Naive thymus-derived CD4-positive, alpha-beta T cell (primary cell): ENCODE measurements around the gene NRXN2. TPM values are rescaled to one million over a fixed set of nuclear protein-coding genes. Genes with fewer than 3 reads are reported as not detected.

Experiments used
- ATAC-seq: fragments of 150-1000 bp; cut with Tn5 transposase; 2 replicates; pipeline ENCODE4 v1.10.0; 2021; ENCODE audit warnings: mild to moderate bottlenecking, moderate library complexity
- CTCF ChIA-PET: fragments of 350-600 bp; sonication (Branson Sonifier 250); formaldehyde crosslinking; loops from one replicate; lab custom pipeline; 2021; ENCODE audit warnings: antibody characterized with exemption; lab: Charles Lee
- POLR2A ChIA-PET: fragments of 350-600 bp; sonication (Branson Sonifier 250); formaldehyde crosslinking; loops from one replicate; lab custom pipeline; 2021; ENCODE audit warnings: antibody characterized with exemption, inconsistent platforms; lab: Charles Lee
- DNase-seq, 9 donors: peaks; one replicate each; pipeline versions ENCODE4 v3.0.0 to v3.0.0-alpha.2; 2020 to 2022; ENCODE audit warnings: mixed read lengths in 1 of 9
- H3K27ac ChIP-seq: one replicate; pipeline ENCODE4 v1.7.0; 2013; ENCODE audit warnings: mild to moderate bottlenecking, low read depth, low read length, moderate library complexity
- H3K27me3 ChIP-seq, 2 donors: one replicate each; pipeline ENCODE4 v1.7.0; 2013; ENCODE audit warnings: low read length in 2 of 2, mild to moderate bottlenecking in 2 of 2, moderate library complexity in 2 of 2; ENCODE audit not compliant: control insufficient read depth in 2 of 2, insufficient read depth in 2 of 2
- H3K36me3 ChIP-seq, 3 experiments: 1 replicate in 2 of 3; 2 replicates in 1 of 3; pipeline ENCODE4 v1.7.0; 2013; ENCODE audit warnings: low read length in 3 of 3, mild to moderate bottlenecking in 3 of 3, moderate library complexity in 1 of 3; ENCODE audit not compliant: insufficient read depth in 3 of 3, control insufficient read depth in 2 of 3
- H3K4me1 ChIP-seq, 2 donors: one replicate each; pipeline ENCODE4 v1.7.0; 2013; ENCODE audit warnings: low read length in 2 of 2, mild to moderate bottlenecking in 2 of 2, moderate library complexity in 1 of 2; ENCODE audit not compliant: control insufficient read depth in 2 of 2, insufficient read depth in 2 of 2
- H3K4me3 ChIP-seq: 2 replicates; pipeline ENCODE4 v1.7.0; 2013; ENCODE audit warnings: mild to moderate bottlenecking, low read length
- H3K9me3 ChIP-seq, 3 experiments: 1 replicate in 2 of 3; 2 replicates in 1 of 3; pipeline ENCODE4 v1.7.0; 2013; ENCODE audit warnings: low read length in 3 of 3; ENCODE audit not compliant: control insufficient read depth in 2 of 3
- H3K27ac Mint-ChIP-seq, 9 donors: one replicate each; pipeline ENCODE4 v1.8.0; 2020 to 2022; ENCODE audit warnings: mixed read lengths in 9 of 9, mild to moderate bottlenecking in 8 of 9, moderate library complexity in 5 of 9, inconsistent platforms in 2 of 9
- H3K27me3 Mint-ChIP-seq, 5 donors: one replicate each; pipeline ENCODE4 v1.8.0; 2021 to 2022; ENCODE audit warnings: mixed read lengths in 5 of 5, mild to moderate bottlenecking in 1 of 5
- H3K36me3 Mint-ChIP-seq, 5 donors: one replicate each; pipeline ENCODE4 v1.8.0; 2020 to 2022; ENCODE audit warnings: mixed read lengths in 5 of 5, mild to moderate bottlenecking in 3 of 5, inconsistent platforms in 1 of 5
- H3K4me1 Mint-ChIP-seq, 7 donors: one replicate each; pipeline ENCODE4 v1.8.0; 2020 to 2022; ENCODE audit warnings: mixed read lengths in 7 of 7, mild to moderate bottlenecking in 3 of 7, inconsistent platforms in 1 of 7
- H3K4me3 Mint-ChIP-seq, 10 donors: one replicate each; pipeline ENCODE4 v1.8.0; 2020 to 2022; ENCODE audit warnings: mild to moderate bottlenecking in 10 of 10, mixed read lengths in 10 of 10, moderate library complexity in 6 of 10, inconsistent platforms in 2 of 10
- H3K9me3 Mint-ChIP-seq, 11 donors: one replicate each; pipeline ENCODE4 v1.8.0; 2020 to 2022; ENCODE audit warnings: mixed read lengths in 11 of 11, mild to moderate bottlenecking in 4 of 11, inconsistent platforms in 1 of 11, moderate library complexity in 1 of 11
- intact Hi-C, 2 donors: fragments of 100-400 bp; cut with micrococcal nuclease; formaldehyde crosslinking; loops; one replicate each; pipeline ENCODE4 v1.15.1; 2023
- polyA plus RNA-seq, 2 donors: library from polyadenylated mRNA; unstranded; fragments of 300-500 nt; fragmentation: Illumina TruSeq; gene quantifications; one replicate each; pipeline ENCODE4 v1.2.3, GENCODE V29; 2021
- total RNA-seq, 6 experiments: library from RNA in 5 of 6; stranded (reverse) in 5 of 6; gene quantifications; 1 replicate in 5 of 6; 2 replicates in 1 of 6; pipeline ENCODE4 v1.2.3 and lab custom pipeline; 2021 to 2026

NRXN2 gene
- total and polyA plus RNA-seq, 7 experiments from 2014 or later: 0.07 to 0.71 (median 0.27) TPM; not detected in 4

DNA sequence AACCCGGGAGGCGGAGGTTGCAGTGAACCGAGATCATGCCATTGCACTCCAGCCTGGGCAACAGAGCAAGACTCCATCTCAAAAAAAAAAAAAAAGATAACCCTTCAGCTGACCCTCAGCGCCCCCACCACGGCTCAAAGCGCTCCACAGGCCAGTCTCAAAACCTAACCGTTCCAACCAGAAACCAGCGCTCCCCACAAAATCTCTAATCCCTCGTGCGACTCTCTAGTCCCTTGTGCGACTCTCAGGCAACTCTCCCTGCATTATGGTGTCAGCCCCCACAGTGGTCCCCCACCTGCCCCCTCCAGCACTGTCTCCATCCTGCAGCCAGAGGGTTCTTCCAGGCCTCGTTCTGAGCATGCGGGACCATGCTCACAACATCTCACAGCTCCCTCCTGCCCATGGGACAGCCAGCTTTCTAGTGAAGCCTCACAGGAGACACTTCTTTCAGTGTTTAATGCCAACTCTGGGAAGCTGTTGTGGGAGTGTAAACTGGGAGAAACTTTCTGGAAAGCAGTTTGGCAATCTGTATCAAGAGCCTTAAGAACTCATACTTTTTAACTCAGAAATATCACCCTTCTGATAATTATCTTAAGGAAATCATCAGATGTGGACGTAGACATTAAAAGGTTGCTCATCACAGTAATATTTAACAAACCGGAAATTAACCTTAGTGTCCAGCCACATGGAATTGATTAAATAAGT, 25.1 kb upstream of the NRXN2 start:
- peaks cover 9 to 48% (median 42%) of the 10 kb centered on the region in 7 donors for H3K4me1 Mint-ChIP-seq
- CTCF ChIA-PET: interaction anchor here (18.4 kb wide), 1 partner anchor 20 kb away, joined by 305 read pairs; the partner anchor contains the start of gene PYGM
- DNase-seq: no peak

DNA sequence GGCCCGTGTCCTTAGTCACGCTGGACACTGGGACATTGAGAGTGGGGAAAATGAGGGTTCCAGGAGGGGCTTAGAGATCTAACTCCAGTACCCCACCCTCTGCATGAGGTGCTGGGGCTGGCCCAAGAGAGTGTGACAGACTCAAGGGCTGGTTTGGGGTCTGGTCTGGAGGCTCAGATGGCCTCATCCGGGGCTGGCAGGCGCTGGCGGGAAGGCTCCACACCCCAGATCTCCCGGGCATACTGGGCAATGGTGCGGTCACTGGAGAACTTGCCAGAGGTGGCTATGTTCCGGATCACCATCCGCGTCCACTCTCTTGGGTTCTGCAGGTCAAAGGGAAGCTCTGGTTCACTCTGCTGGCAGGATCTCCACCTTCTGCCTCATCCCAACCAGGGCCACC, 23.5 kb upstream of the NRXN2 start:
- Mint-ChIP-seq H3K4me3 (peak overlapping the region; percentile 23 to 99 (median 76)), H3K4me1 (peaks cover 14 to 42% (median 34%) of the 10 kb centered on the region in 7 donors), H3K27ac (peak overlapping the region; percentile 76 to 100 (median 94)), H3K9me3 (peaks cover 0 to 5% (median 0%) of the 10 kb centered on the region in 11 donors), H3K36me3 (peaks cover under 1 to 14% (median 5%) of the 10 kb centered on the region in 5 donors), H3K27me3 (no peaks in the 10 kb centered on the region)
- peaks cover 0 to 26% (median 0%) of the 10 kb centered on the region in 3 experiments for H3K36me3 ChIP-seq
- DNase-seq (no peak), ATAC-seq (no peak)
- H3K9me3 ChIP-seq: no peaks in the 10 kb centered on the region
- ChIA-PET CTCF (interaction anchor here (1.0 to 18.4 kb wide), 2 partner anchors 22 to 32 kb away, joined by 4 to 305 read pairs; partner anchors contain the start of gene PYGM), POLR2A (interaction anchor here (0.9 to 39.7 kb wide), 4 partner anchors 19 to 55 kb away, joined by 3 to 1956 read pairs (median 32); partner anchors contain the start of genes MAP4K2, PYGM and SF1)
- H3K27me3 ChIP-seq: no peaks in the 10 kb centered on the region
- intact Hi-C loops: loop anchor here in 1 of 2 donors (5.0 to 10.0 kb wide), 2 partner anchors 368 to 504 kb away; partner anchors contain the start of genes FKBP2, TM7SF2 and ZNHIT2
- H3K27ac ChIP-seq: peak overlapping the region; percentile 97
- H3K4me3 ChIP-seq: peak overlapping the region; percentile 68
- H3K4me1 ChIP-seq: peaks cover 9 to 17% of the 10 kb centered on the region in 2 donors

More for the DNA sequence above, 25.1 kb upstream of the NRXN2 start:
- Histone ChIP-seq H3K4me3 (no peak overlapping the region), H3K4me1 (peaks cover 7 to 9% of the 10 kb centered on the region in 2 donors), H3K27me3 (no peaks in the 10 kb centered on the region), H3K9me3 (no peaks in the 10 kb centered on the region), H3K36me3 (peaks cover 0 to 32% (median 0%) of the 10 kb centered on the region in 3 experiments), H3K27ac (no peak overlapping the region)
- H3K9me3 Mint-ChIP-seq: peaks cover 0 to 5% (median 0%) of the 10 kb centered on the region in 11 donors
- H3K27me3 Mint-ChIP-seq: no peaks in the 10 kb centered on the region
- H3K36me3 Mint-ChIP-seq: peaks cover 4 to 21% (median 14%) of the 10 kb centered on the region in 5 donors
- intact Hi-C loops: loop anchor here in 1 of 2 donors (5.0 to 10.0 kb wide), 2 partner anchors 367 to 506 kb away; partner anchors contain the start of genes FKBP2, TM7SF2 and ZNHIT2
- POLR2A ChIA-PET: interaction anchor here (1.9 to 39.7 kb wide), 3 partner anchors 17 to 53 kb away, joined by 7 to 1956 read pairs (median 57); partner anchors contain the start of genes MAP4K2, PYGM and SF1
- H3K4me3 Mint-ChIP-seq: peak overlapping the region in 4 of 10 donors; percentile 48 to 75 (median 53)
- no peak for ATAC-seq
- H3K27ac Mint-ChIP-seq: peak overlapping the region; percentile 21 to 100 (median 83)

DNA sequence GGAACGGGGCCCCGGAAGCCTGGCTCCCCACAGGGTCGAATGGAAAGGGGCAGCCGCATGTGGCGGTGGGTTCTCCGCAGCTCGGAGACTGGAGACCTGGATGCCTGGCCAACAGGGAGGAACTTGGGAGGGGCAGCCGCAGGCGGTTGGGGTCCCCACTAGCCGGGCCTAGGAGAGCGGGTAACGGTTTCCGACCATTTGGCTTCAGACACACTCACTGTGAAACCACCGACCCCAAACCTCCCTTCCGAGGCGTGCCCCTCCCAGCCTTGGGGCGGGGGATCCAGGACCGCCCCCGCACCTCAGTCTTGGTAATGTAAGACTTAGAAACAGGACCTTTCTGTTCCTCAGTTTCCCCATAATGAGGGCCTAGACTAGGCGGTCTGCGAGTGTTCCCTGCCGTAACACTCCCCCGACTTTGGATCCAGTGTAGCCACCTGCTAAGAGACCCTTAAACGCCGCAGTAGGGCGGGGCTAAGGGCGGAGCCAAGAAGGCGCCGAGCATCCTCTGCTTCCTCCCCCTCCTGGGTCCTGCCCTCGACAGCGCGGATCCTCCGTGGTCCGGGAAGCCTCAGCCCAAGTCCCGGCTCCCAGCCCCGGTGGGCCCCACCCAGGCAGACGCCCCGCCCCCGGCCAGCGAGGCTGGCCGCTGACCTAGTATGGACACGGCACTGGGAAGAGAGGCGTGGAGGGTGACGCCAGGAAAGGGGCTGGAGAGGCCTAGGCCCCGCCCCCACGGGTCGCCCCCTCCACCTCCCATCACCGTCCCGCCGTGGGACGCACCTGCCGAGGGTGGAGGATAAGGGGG, 22.7 kb upstream of the NRXN2 start:
- peaks cover 9 to 22% of the 10 kb centered on the region in 2 donors for H3K4me1 ChIP-seq

DNA sequence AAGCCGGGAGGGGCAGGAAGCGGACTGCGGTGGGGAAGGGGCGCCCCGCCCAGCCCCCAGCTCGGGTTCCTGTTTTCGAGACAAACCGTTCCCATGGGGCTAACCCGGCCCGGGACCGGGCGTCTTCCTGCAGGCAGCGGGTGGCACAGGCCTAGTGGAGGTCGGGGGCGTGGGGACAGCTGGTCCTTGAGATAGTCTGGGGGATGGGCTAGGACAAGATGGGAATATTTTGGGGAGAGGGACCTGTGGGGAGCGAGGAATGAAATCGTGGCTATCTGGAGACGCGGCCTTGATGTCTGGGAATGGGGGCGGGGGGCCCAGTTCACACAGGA, 22.2 kb upstream of the NRXN2 start:
- peaks cover 9 to 16% of the 10 kb centered on the region in 2 donors for H3K4me1 ChIP-seq
- CTCF ChIA-PET: interaction anchor here (1.4 to 18.4 kb wide), 4 partner anchors 23 to 427 kb away, joined by 3 to 305 read pairs (median 4); partner anchors contain the start of genes PRDX5, PYGM and TRMT112

More for the DNA sequence above, 22.7 kb upstream of the NRXN2 start:
- Histone ChIP-seq H3K36me3 (peaks cover 0 to 29% (median 4%) of the 10 kb centered on the region in 3 experiments), H3K4me3 (peak overlapping the region; percentile 68), H3K27me3 (no peaks in the 10 kb centered on the region), H3K27ac (peak overlapping the region; percentile 97), H3K9me3 (no peaks in the 10 kb centered on the region)
- Mint-ChIP-seq H3K9me3 (peaks cover 0 to 5% (median 0%) of the 10 kb centered on the region in 11 donors), H3K27ac (peak overlapping the region; percentile 94 to 100 (median 99)), H3K4me1 (peaks cover 17 to 43% (median 36%) of the 10 kb centered on the region in 7 donors), H3K27me3 (no peaks in the 10 kb centered on the region), H3K36me3 (peaks cover 0 to 12% (median 3%) of the 10 kb centered on the region in 5 donors), H3K4me3 (peak overlapping the region; percentile 85 to 100 (median 96))
- intact Hi-C loops: loop anchor here (1.0 to 10.0 kb wide), 7 partner anchors 33 to 503 kb away; partner anchors contain the start of genes ZNHIT2 (in 2 of the 2), ATG2A (in 1 of the 2), EHD1 (in 1 of the 2) and FKBP2 (in 1 of the 2)
- ChIA-PET CTCF (interaction anchor here (18.4 kb wide), 1 partner anchor 23 kb away, joined by 305 read pairs; the partner anchor contains the start of gene PYGM), POLR2A (interaction anchor here (0.6 to 39.7 kb wide), 31 partner anchors 9 to 907 kb away, joined by 3 to 1956 read pairs (median 5); partner anchors contain the start of genes CDC42BPG, EHD1, FAU and FKBP2)
- DNase-seq (peak; percentile 64 to 87 (median 84)), ATAC-seq (peak; percentile 51)

DNA sequence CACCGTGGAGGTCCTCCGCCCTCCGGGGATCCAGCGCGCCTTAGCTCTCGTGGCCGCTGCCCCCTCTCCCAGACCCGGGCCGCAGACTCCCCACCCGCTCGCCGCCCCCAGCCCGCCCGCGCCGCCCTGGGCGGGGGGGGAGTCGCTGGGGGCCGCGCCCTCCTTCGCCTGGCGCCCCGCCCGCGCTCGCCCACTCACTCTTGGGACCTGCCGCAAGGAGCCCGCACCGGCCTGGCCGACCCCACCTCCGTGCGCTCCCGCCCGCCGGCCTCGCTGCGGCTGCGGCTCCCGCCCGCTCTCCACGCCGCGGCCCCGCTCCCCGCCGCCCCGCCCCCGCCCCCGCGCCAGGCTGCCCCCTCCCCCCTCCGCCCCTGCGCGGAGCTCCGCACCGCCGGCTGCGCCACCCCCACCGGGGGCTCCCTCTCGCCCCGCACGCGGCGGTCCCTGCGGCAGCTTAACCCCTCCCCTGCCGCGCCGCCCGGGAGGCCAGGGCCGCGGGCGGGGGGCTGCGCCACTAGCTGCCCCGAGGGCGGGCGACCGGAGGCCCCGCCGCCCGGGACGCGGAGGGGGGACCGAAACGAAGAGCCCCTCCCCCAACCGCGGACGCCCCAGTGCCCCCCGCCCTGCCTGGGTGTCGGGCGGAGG, 21.7 kb upstream of the NRXN2 start:
- Histone ChIP-seq H3K36me3 (peaks cover 7 to 40% (median 8%) of the 10 kb centered on the region in 3 experiments), H3K4me1 (peaks cover 9 to 16% of the 10 kb centered on the region in 2 donors), H3K4me3 (peak overlapping the region; percentile 98), H3K9me3 (no peaks in the 10 kb centered on the region), H3K27ac (peak overlapping the region; percentile 97), H3K27me3 (no peaks in the 10 kb centered on the region)
- intact Hi-C loops: loop anchor here (1.0 to 10.0 kb wide), 8 partner anchors 34 to 502 kb away; partner anchors contain the start of genes ZNHIT2 (in 2 of the 2), ARL2 (in 1 of the 2), ATG2A (in 1 of the 2) and EHD1 (in 1 of the 2)
- peaks cover 0 to 5% (median 0%) of the 10 kb centered on the region in 11 donors for H3K9me3 Mint-ChIP-seq
- DNase-seq: peak in 3 of 9 donors; percentile 49 to 69 (median 61)
- ATAC-seq: peak; percentile 2
- H3K4me3 Mint-ChIP-seq: peak overlapping the region; percentile 95 to 100 (median 98)
- H3K36me3 Mint-ChIP-seq: peaks cover 4 to 13% (median 7%) of the 10 kb centered on the region in 5 donors
- ChIA-PET CTCF (interaction anchor here (0.6 to 18.4 kb wide), 12 partner anchors 8 to 427 kb away, joined by 3 to 305 read pairs (median 4); partner anchors contain the start of genes MAP4K2, PRDX5, PYGM and SF1), POLR2A (interaction anchor here (0.6 to 39.7 kb wide), 43 partner anchors 8 to 1903 kb away, joined by 3 to 1956 read pairs (median 5); partner anchors contain the start of genes ARL2, ATG2A, CDC42BPG and EHD1)
- H3K27me3 Mint-ChIP-seq: no peaks in the 10 kb centered on the region
- peaks cover 18 to 42% (median 35%) of the 10 kb centered on the region in 7 donors for H3K4me1 Mint-ChIP-seq
- H3K27ac Mint-ChIP-seq: peak overlapping the region; percentile 94 to 100 (median 99)

More for the DNA sequence above, 22.2 kb upstream of the NRXN2 start:
- no peaks in the 10 kb centered on the region for H3K9me3 ChIP-seq
- Mint-ChIP-seq H3K36me3 (peaks cover 4 to 12% (median 5%) of the 10 kb centered on the region in 5 donors), H3K9me3 (peaks cover 0 to 5% (median 0%) of the 10 kb centered on the region in 11 donors), H3K27me3 (no peaks in the 10 kb centered on the region), H3K27ac (peak overlapping the region; percentile 94 to 100 (median 99)), H3K4me1 (peaks cover 17 to 43% (median 36%) of the 10 kb centered on the region in 7 donors), H3K4me3 (peak overlapping the region; percentile 85 to 100 (median 96))
- ATAC-seq: peak; percentile 49
- H3K27me3 ChIP-seq: no peaks in the 10 kb centered on the region
- peaks cover 3 to 35% (median 7%) of the 10 kb centered on the region in 3 experiments for H3K36me3 ChIP-seq
- peak in 8 of 9 donors; percentile 76 to 98 (median 96) for DNase-seq
- intact Hi-C loops: loop anchor here (1.0 to 10.0 kb wide), 7 partner anchors 33 to 503 kb away; partner anchors contain the start of genes ZNHIT2 (in 2 of the 2), ATG2A (in 1 of the 2), EHD1 (in 1 of the 2) and FKBP2 (in 1 of the 2)
- H3K27ac ChIP-seq: peak overlapping the region; percentile 97
- POLR2A ChIA-PET: interaction anchor here (0.6 to 39.7 kb wide), 32 partner anchors 8 to 906 kb away, joined by 3 to 1956 read pairs (median 6); partner anchors contain the start of genes ARL2, CDC42BPG, EHD1 and FAU
- peak overlapping the region; percentile 68 for H3K4me3 ChIP-seq
